ENCODE data around the gene PITPNC1. TPM values are rescaled to one million over a fixed set of nuclear protein-coding genes. Genes with fewer than 3 reads are reported as not detected.

The PITPNC1 gene
- total RNA-seq, 2 donors from 2014 or later, result 10.8 to 20.4 TPM

- no peaks in the 10 kb centered on the region for H3K36me3 ChIP-seq
- no peaks in the 10 kb centered on the region for H3K4me1 ChIP-seq
- no peak for DNase-seq
- H3K27ac ChIP-seq, result no peak overlapping the region
- intact Hi-C loops (cut with DNase I), result no loop called here
- no peaks in the 10 kb centered on the region for H3K27me3 ChIP-seq
- no peak for TF ChIP-seq CTCF (IDR thresholded peaks at IDR 0.05)
- H3K9me3 ChIP-seq, result no peaks in the 10 kb centered on the region
- H3K4me3 ChIP-seq, result no peak overlapping the region
- H3K9ac ChIP-seq (ENCODE audit: low read depth in 2 of 2, low read length in 2 of 2), result no peak overlapping the region
These were observed 129.9 kb downstream of the PITPNC1 start for GRCh38 chr17:67506966-67507365.

- Histone ChIP-seq H3K9ac (ENCODE audit: low read depth in 2 of 2, low read length in 2 of 2) (no peak overlapping the region), H3K27me3 (no peaks in the 10 kb centered on the region), H3K27ac (peak overlapping the region; percentile 9), H3K4me1 (no peaks in the 10 kb centered on the region), H3K36me3 (no peaks in the 10 kb centered on the region), H3K9me3 (no peaks in the 10 kb centered on the region), H3K4me3 (no peak overlapping the region)
- no peak for DNase-seq
- intact Hi-C loops (cut with DNase I), result no loop called here
- TF ChIP-seq CTCF (IDR thresholded peaks at IDR 0.05), result no peak
These were observed 132.6 kb downstream of the PITPNC1 start for GRCh38 chr17:67509390-67510287.

GRCh38 chr17:67511012-67511411 is 133.9 kb downstream of the PITPNC1 start:
- no peak overlapping the region for H3K4me3 ChIP-seq
- no peaks in the 10 kb centered on the region for H3K27me3 ChIP-seq
- no peaks in the 10 kb centered on the region for H3K36me3 ChIP-seq
- no peak for DNase-seq
- no peak overlapping the region for H3K27ac ChIP-seq
- H3K9me3 ChIP-seq, result no peaks in the 10 kb centered on the region
- intact Hi-C loops (cut with DNase I), result no loop called here
- no peak for TF ChIP-seq CTCF (IDR thresholded peaks at IDR 0.05)
- H3K9ac ChIP-seq (ENCODE audit: low read depth in 2 of 2, low read length in 2 of 2), result no peak overlapping the region
- no peaks in the 10 kb centered on the region for H3K4me1 ChIP-seq

GRCh38 chr17:67511804-67512203 is 134.7 kb downstream of the PITPNC1 start:
- no peak overlapping the region for H3K4me3 ChIP-seq
- H3K4me1 ChIP-seq, result no peaks in the 10 kb centered on the region
- H3K27me3 ChIP-seq, result no peaks in the 10 kb centered on the region
- no peak for TF ChIP-seq CTCF (IDR thresholded peaks at IDR 0.05)
- H3K9ac ChIP-seq (ENCODE audit: low read depth in 2 of 2, low read length in 2 of 2), result no peak overlapping the region
- no peaks in the 10 kb centered on the region for H3K36me3 ChIP-seq
- no peak overlapping the region for H3K27ac ChIP-seq
- intact Hi-C loops (cut with DNase I), result no loop called here
- DNase-seq, result no peak
- no peaks in the 10 kb centered on the region for H3K9me3 ChIP-seq

GRCh38 chr17:67514998-67515397 is 137.9 kb downstream of the PITPNC1 start:
- H3K27ac ChIP-seq, result no peak overlapping the region
- no peak overlapping the region for H3K4me3 ChIP-seq
- H3K9ac ChIP-seq (ENCODE audit: low read depth in 2 of 2, low read length in 2 of 2), result no peak overlapping the region
- H3K9me3 ChIP-seq, result no peaks in the 10 kb centered on the region
- no peak for DNase-seq
- H3K4me1 ChIP-seq, result no peaks in the 10 kb centered on the region
- TF ChIP-seq CTCF (IDR thresholded peaks at IDR 0.05), result no peak
- no peaks in the 10 kb centered on the region for H3K27me3 ChIP-seq
- intact Hi-C loops (cut with DNase I), result no loop called here
- H3K36me3 ChIP-seq, result no peaks in the 10 kb centered on the region

Data from colonic mucosa (tissue), 4 donors.